Sigmoid colon (tissue), 7 donors: ENCODE measurements around the gene NCLN. TPM values are rescaled to one million over a fixed set of nuclear protein-coding genes. Genes with fewer than 3 reads are reported as not detected.

Experiments
- DNase-seq: peaks from one replicate; pipeline ENCODE4 v3.0.0-alpha.2; 2019
- H3K27ac ChIP-seq, 4 donors: fragments of 200-600 bp; sonication (generic); one replicate each; pipeline ENCODE4 v1.5.1; 2016 to 2019; ENCODE audit warnings: mild to moderate bottlenecking in 1 of 4
- H3K27me3 ChIP-seq, 3 donors: fragments of 200-600 bp; sonication (generic); one replicate each; pipeline ENCODE4 v1.5.1; 2019; ENCODE audit warnings: mild to moderate bottlenecking in 1 of 3
- H3K36me3 ChIP-seq, 4 donors: fragments of 200-600 bp; sonication (generic); one replicate each; pipeline ENCODE4 v1.5.1; 2016 to 2019
- H3K4me1 ChIP-seq, 4 donors: fragments of 200-600 bp; sonication (generic); one replicate each; pipeline ENCODE4 v1.5.1; 2017 to 2019
- H3K4me3 ChIP-seq, 4 donors: fragments of 200-600 bp; sonication (generic); one replicate each; pipeline ENCODE4 v1.5.1; 2017 to 2019; ENCODE audit warnings: mild to moderate bottlenecking in 2 of 4, moderate library complexity in 1 of 4
- H3K9me3 ChIP-seq, 4 donors: fragments of 200-600 bp in 3 of 4; sonication (generic) in 3 of 4; one replicate each; pipeline versions ENCODE4 v1.5.1 to v1.6.1; 2013 to 2019
- CTCF ChIP-seq, 4 experiments: fragments of 450-650 bp in 3 of 4; fragments of 200-600 bp in 1 of 4; IDR thresholded peaks; one replicate each; pipeline ENCODE4 v1.5.1; 2016 to 2019; ENCODE audit warnings: antibody characterized with exemption in 4 of 4, mild to moderate bottlenecking in 3 of 4, moderate library complexity in 2 of 4
- EP300 ChIP-seq, 4 donors: sonication (generic); formaldehyde crosslinking; IDR thresholded peaks; one replicate each; pipeline ENCODE4 v1.6.1; 2017; ENCODE audit warnings: antibody characterized with exemption in 4 of 4
- POLR2A ChIP-seq, 2 donors: fragments of 450-650 bp; IDR thresholded peaks; one replicate each; pipeline ENCODE4 v1.6.1; 2016; ENCODE audit warnings: antibody characterized with exemption in 2 of 2, mild to moderate bottlenecking in 2 of 2, moderate library complexity in 2 of 2
- POLR2AphosphoS5 ChIP-seq, 4 donors: sonication (generic); formaldehyde crosslinking; IDR thresholded peaks; one replicate each; pipeline ENCODE4 v1.6.1; 2017; ENCODE audit warnings: antibody characterized with exemption in 4 of 4
- WGBS, 2 donors: extraction: QIAGEN DNeasy Blood & Tissue Kit; methylation state at CpG; one replicate each; pipeline ENCODE4 v1.1.7; 2013; 5-methylcytosine and 5-hydroxymethylcytosine counted together
- intact Hi-C: fragments of 100-400 bp; cut with DNase I; formaldehyde crosslinking; loops from one replicate; pipeline ENCODE4 v1.15.1; 2023
- polyA plus RNA-seq, 3 donors: library from polyadenylated mRNA; stranded (reverse); fragments of 200-250 nt; gene quantifications; one replicate each; pipeline ENCODE4 v1.2.3, GENCODE V29; 2013
- total RNA-seq, 4 donors: library from RNA; depleted of rRNA; stranded (reverse); fragments of >200 nt; gene quantifications; one replicate each; pipeline ENCODE4 v1.1.0, GENCODE V29; 2016
- donor health status: healthy with polysubstance abuse.
- donor health status: Bipolar disorder and iron deficiency.
- donor health status: healthy.

Gene NCLN
- total and polyA plus RNA-seq, 7 donors = 12.2 to 94.7 (median 16.1) TPM

- Histone ChIP-seq H3K27me3 (peaks cover 17 to 93% (median 53%) of the 10 kb centered on the region in 3 donors), H3K27ac (no peak overlapping the region), H3K4me1 (peaks cover 0 to 12% (median 6%) of the 10 kb centered on the region in 4 donors), H3K4me3 (no peak overlapping the region), H3K9me3 (no peaks in the 10 kb centered on the region), H3K36me3 (no peaks in the 10 kb centered on the region)
- TF ChIP-seq EP300 (IDR thresholded peaks at IDR 0.05) (no peak), POLR2AphosphoS5 (IDR thresholded peaks at IDR 0.05) (no peak), POLR2A (IDR thresholded peaks at IDR 0.05) (no peak), CTCF (IDR thresholded peaks at IDR 0.05) (no peak)
- WGBS, 2 donors = 34 to 44% methylated on average over 16 of the region's 16 CpGs
- no peak for DNase-seq
- intact Hi-C loops = no loop called here
Measured at GRCh38 chr19:3225677-3226093, 40.0 kb downstream of the NCLN start.

GRCh38 chr19:3227054-3227626 is 41.4 kb downstream of the NCLN start:
- Histone ChIP-seq H3K36me3 (no peaks in the 10 kb centered on the region), H3K9me3 (no peaks in the 10 kb centered on the region), H3K4me1 (peaks cover 0 to 12% (median 6%) of the 10 kb centered on the region in 4 donors), H3K4me3 (no peak overlapping the region), H3K27ac (no peak overlapping the region), H3K27me3 (peaks cover 17 to 81% (median 50%) of the 10 kb centered on the region in 3 donors)
- 61 to 74% methylated on average over 12 of the region's 12 CpGs for WGBS, 2 donors
- TF ChIP-seq POLR2A (IDR thresholded peaks at IDR 0.05) = no peak
- no peak for DNase-seq
- intact Hi-C loops = no loop called here

GRCh38 chr19:3229346-3229743 is 43.6 kb downstream of the NCLN start:
- H3K27me3 ChIP-seq = peaks cover 10 to 68% (median 37%) of the 10 kb centered on the region in 3 donors
- DNase-seq = no peak
- peaks cover 0 to 8% (median 4%) of the 10 kb centered on the region in 4 donors for H3K4me1 ChIP-seq
- no peaks in the 10 kb centered on the region for H3K9me3 ChIP-seq
- 43 to 54% methylated on average over 9 of the region's 9 CpGs for WGBS, 2 donors
- no peaks in the 10 kb centered on the region for H3K36me3 ChIP-seq
- TF ChIP-seq CTCF (IDR thresholded peaks at IDR 0.05) (no peak), EP300 (IDR thresholded peaks at IDR 0.05) (no peak), POLR2AphosphoS5 (IDR thresholded peaks at IDR 0.05) (no peak), POLR2A (IDR thresholded peaks at IDR 0.05) (no peak)
- no peak overlapping the region for H3K4me3 ChIP-seq
- intact Hi-C loops = no loop called here
- no peak overlapping the region for H3K27ac ChIP-seq

- Histone ChIP-seq H3K27me3 (peaks cover 7 to 63% (median 33%) of the 10 kb centered on the region in 3 donors), H3K4me1 (peaks cover 0 to 4% (median 0%) of the 10 kb centered on the region in 4 donors), H3K4me3 (no peak overlapping the region), H3K27ac (no peak overlapping the region), H3K36me3 (no peaks in the 10 kb centered on the region), H3K9me3 (no peaks in the 10 kb centered on the region)
- intact Hi-C loops = no loop called here
- DNase-seq = no peak
- 84 to 85% methylated on average over 4 of the region's 4 CpGs for WGBS, 2 donors
- no peak for TF ChIP-seq EP300 (IDR thresholded peaks at IDR 0.05)
- no peak for TF ChIP-seq POLR2AphosphoS5 (IDR thresholded peaks at IDR 0.05)
- no peak for TF ChIP-seq CTCF (IDR thresholded peaks at IDR 0.05)
- TF ChIP-seq POLR2A (IDR thresholded peaks at IDR 0.05) = no peak
Measured at GRCh38 chr19:3229888-3230496, 44.3 kb downstream of the NCLN start.

GRCh38 chr19:3231288-3231687 is 45.6 kb downstream of the NCLN start:
- Histone ChIP-seq H3K4me1 (no peaks in the 10 kb centered on the region), H3K36me3 (no peaks in the 10 kb centered on the region), H3K27me3 (peaks cover 0 to 50% (median 23%) of the 10 kb centered on the region in 3 donors), H3K4me3 (no peak overlapping the region), H3K9me3 (no peaks in the 10 kb centered on the region), H3K27ac (no peak overlapping the region)
- intact Hi-C loops = no loop called here
- DNase-seq = no peak
- 93% methylated on average over 1 of the region's 1 CpG for WGBS, 2 donors
- TF ChIP-seq CTCF (IDR thresholded peaks at IDR 0.05) (no peak), POLR2A (IDR thresholded peaks at IDR 0.05) (no peak), EP300 (IDR thresholded peaks at IDR 0.05) (no peak), POLR2AphosphoS5 (IDR thresholded peaks at IDR 0.05) (no peak)
